ENCODE results near the gene RFPL3.
A peak's percentile ranks its signal among the peaks of the same experiment; 100 is the strongest.
"Not testable (repeated sequence)": the region's sequence is repeated elsewhere in the genome, so short reads cannot be mapped to it uniquely, and the experiment has no call there.

The RFPL3 gene

DNA sequence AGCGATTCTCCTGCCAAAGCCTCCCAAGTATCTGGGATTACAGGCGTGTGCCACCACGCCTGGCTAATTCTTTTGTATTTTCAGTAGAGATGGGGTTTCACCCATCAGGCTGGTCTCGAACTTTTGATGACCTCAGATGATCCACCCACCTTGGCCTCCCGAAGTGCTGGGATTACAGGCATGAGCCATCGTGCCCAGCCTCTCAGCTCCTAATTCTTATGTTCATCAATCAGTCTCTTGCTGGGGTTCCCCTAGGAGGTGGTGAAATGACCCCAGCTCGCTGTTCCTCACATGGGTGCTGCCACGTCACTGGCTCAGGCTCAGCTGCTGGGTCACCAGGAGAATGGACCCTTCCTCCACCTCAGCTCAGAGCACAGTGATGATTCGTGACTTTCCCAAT is at the start of gene RFPL3:
RFPL3 (plus strand) TSS at position 301 of the 400 bp plus-strand sequence. CDS start 205 bp downstream, outside the sequence.
- H3K4me1 Mint-ChIP-seq; H3K27me3 Mint-ChIP-seq; ATAC-seq (replicated peaks; ENCODE audit: extremely low read depth, poor library complexity, severe bottlenecking); H3K4me3 Mint-ChIP-seq; H3K27ac Mint-ChIP-seq (ENCODE audit: low read depth); DNase-seq (ENCODE audit: low spot score in 2 of 2); H3K9me3 Mint-ChIP-seq; H3K36me3 Mint-ChIP-seq (ENCODE audit: insufficient read depth): not testable (repeated sequence)

DNA sequence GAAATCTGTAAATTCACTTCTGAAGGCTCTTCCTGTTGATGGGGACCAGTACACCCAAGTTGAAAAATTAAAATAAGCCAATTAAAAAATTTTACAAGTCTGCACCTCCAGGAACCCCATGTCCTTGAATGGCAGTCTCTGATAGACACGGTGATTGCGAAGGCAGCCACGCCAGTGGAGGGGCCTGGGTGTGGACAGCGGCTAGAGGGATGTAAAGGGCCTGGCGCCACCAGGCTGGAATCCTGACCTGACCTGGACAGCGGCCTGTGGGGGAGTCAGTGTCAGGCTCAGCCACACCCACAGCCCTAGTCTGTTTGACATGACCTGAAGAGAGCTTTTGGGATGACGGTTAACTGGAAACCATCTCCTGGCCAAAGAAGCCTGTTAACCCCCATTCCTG is 49.5 kb upstream of the RFPL3 start:
- no peak for DNase-seq (ENCODE audit: low spot score in 2 of 2)
- no peak overlapping the region for H3K27ac Mint-ChIP-seq (ENCODE audit: low read depth)
- no peaks in the 10 kb centered on the region for H3K9me3 Mint-ChIP-seq
- no peaks in the 10 kb centered on the region for H3K4me1 Mint-ChIP-seq
- H3K4me3 Mint-ChIP-seq: no peak overlapping the region
- H3K27me3 Mint-ChIP-seq: peaks cover 88% of the 10 kb centered on the region
- no peaks in the 10 kb centered on the region for H3K36me3 Mint-ChIP-seq (ENCODE audit: insufficient read depth)
- no peak for ATAC-seq (replicated peaks; ENCODE audit: extremely low read depth, poor library complexity, severe bottlenecking)

DNA sequence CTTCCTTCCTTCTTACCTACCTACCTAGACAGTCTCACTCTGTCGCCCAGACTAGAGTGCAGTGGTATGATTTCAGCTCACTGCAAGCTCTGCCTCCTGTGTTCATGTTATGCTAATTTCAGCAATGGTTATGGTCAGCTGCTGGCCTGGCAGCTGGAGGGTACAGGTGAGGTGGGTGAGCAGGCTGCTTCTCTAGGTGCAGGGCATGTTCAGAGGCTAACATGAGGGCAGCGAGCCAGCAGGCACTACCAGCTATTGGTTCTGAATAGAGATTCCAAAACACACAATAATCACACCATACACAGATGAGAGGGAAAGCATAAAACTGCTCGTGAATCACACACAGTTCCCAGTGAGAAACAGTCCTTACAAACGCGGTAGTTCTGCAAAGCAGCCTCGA is 48.7 kb upstream of the RFPL3 start:
- Mint-ChIP-seq H3K4me3 (no peak overlapping the region), H3K27ac (ENCODE audit: low read depth) (no peak overlapping the region), H3K4me1 (no peaks in the 10 kb centered on the region), H3K36me3 (ENCODE audit: insufficient read depth) (no peaks in the 10 kb centered on the region), H3K27me3 (peaks cover 90% of the 10 kb centered on the region), H3K9me3 (no peaks in the 10 kb centered on the region)
- DNase-seq (ENCODE audit: low spot score in 2 of 2): no peak
- no peak for ATAC-seq (replicated peaks; ENCODE audit: extremely low read depth, poor library complexity, severe bottlenecking)

DNA sequence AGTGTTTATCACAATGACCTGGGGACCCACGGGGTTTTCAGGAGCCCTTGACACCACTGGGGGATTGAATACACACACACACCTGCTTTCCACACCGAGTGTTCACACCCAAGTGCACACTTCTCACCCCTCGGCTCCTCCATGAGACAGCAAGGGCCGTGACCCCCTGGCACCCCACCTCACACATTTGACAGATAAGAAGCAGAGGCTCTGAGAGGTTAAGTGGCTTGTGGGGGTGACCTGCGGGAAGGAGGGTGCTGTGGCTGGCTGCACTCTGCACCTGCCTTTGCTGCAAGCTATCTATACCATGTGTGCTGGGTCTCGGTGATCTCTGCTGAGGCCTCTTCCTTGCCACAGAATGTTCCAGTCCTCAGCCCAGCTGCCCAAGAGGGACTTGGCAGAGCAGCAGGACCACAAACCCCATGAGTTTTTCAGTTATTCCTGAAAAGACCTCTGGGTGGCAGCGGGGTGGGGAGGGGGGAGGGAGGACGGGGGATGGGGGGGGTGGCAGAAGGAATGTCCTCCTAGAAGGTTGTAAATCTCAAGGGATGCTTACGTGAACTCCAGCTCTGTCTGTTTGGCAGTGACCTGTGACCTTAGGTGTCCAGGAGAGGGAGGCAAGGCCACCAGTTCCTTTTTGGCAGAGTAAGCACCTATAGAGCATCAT is 47.9 kb upstream of the RFPL3 start:
- H3K36me3 Mint-ChIP-seq (ENCODE audit: insufficient read depth): no peaks in the 10 kb centered on the region
- no peak overlapping the region for H3K27ac Mint-ChIP-seq (ENCODE audit: low read depth)
- DNase-seq (ENCODE audit: low spot score in 2 of 2) (no peak), ATAC-seq (replicated peaks; ENCODE audit: extremely low read depth, poor library complexity, severe bottlenecking) (no peak)
- peaks cover 89% of the 10 kb centered on the region for H3K27me3 Mint-ChIP-seq
- H3K4me3 Mint-ChIP-seq: no peak overlapping the region
- H3K4me1 Mint-ChIP-seq: no peaks in the 10 kb centered on the region
- H3K9me3 Mint-ChIP-seq: no peaks in the 10 kb centered on the region

DNA sequence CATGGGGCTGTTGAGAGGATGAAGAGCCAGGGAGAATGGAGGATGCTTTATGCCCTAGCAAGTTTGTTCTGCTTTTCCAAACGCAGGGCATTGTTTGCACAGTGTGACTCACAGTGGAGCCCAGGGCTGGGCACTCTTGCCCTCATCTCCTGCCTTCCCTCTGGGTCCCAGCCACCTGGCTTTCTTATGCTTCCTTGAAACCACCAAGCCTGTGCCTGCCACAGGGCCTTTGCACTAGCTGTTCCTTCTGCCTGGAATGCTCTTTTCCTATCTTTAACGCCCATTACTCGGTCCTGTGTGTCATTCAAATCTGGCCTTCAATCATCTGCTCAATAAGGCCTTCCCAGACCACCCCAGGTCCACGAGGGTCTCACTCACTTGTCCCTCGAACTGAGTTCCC is 46.9 kb upstream of the RFPL3 start:
- Mint-ChIP-seq H3K4me3 (no peak overlapping the region), H3K27me3 (peaks cover 88% of the 10 kb centered on the region), H3K4me1 (no peaks in the 10 kb centered on the region), H3K36me3 (ENCODE audit: insufficient read depth) (no peaks in the 10 kb centered on the region), H3K27ac (ENCODE audit: low read depth) (no peak overlapping the region), H3K9me3 (no peaks in the 10 kb centered on the region)
- no peak for ATAC-seq (replicated peaks; ENCODE audit: extremely low read depth, poor library complexity, severe bottlenecking)
- DNase-seq (ENCODE audit: low spot score in 2 of 2): no peak

DNA sequence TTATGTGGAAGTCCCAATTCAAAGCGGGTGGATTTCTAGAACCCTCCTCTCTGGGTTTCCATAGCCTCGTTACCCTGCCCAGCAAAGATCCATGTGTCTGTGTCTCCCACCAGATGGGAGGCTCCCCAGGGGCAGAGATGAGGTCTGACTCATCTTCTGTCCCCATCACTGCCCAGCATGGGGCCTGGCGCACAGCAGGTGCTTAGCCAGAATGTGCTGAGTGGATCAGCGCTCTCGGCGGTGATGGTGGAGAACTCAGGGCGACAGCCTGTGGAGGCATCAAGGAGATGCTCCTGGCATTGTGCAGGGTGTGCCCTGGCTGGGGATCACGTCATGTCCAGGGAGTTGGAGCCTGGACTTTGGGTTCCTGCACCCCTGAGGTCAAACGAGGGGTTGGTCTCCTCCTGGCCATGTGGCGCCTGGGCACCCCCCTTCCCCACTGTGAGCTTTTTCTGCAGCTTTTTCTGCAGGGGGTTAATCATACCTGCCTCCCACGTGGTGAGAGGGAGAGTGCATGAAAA is 46.1 kb upstream of the RFPL3 start:
- H3K9me3 Mint-ChIP-seq: no peaks in the 10 kb centered on the region
- peaks cover 80% of the 10 kb centered on the region for H3K27me3 Mint-ChIP-seq
- ATAC-seq (replicated peaks; ENCODE audit: extremely low read depth, poor library complexity, severe bottlenecking) (no peak), DNase-seq (ENCODE audit: low spot score in 2 of 2) (no peak)
- H3K36me3 Mint-ChIP-seq (ENCODE audit: insufficient read depth): no peaks in the 10 kb centered on the region
- H3K4me3 Mint-ChIP-seq: no peak overlapping the region
- no peak overlapping the region for H3K27ac Mint-ChIP-seq (ENCODE audit: low read depth)
- no peaks in the 10 kb centered on the region for H3K4me1 Mint-ChIP-seq

DNA sequence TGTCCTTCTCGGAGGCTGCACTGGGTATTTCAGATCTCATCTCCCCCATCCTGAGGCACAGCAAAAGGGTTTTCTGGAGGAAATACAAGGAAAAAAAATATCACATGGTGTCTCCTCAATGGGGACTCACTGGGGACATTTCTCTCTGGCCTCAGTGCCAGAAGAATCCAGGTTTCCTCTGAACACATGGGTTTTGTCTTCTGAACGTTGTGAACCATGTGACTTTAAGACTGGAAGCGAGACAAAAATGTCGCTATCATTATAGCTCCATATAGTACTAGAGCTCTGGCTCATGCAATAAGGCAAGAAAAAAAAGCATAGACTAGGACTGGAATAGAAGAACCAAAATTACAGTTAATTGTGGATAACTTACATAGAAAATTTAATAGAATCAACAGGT is 44.9 kb upstream of the RFPL3 start:
- ATAC-seq (replicated peaks; ENCODE audit: extremely low read depth, poor library complexity, severe bottlenecking) (no peak), DNase-seq (ENCODE audit: low spot score in 2 of 2) (no peak)
- H3K36me3 Mint-ChIP-seq (ENCODE audit: insufficient read depth): no peaks in the 10 kb centered on the region
- H3K4me3 Mint-ChIP-seq: no peak overlapping the region
- no peaks in the 10 kb centered on the region for H3K9me3 Mint-ChIP-seq
- peaks cover 69% of the 10 kb centered on the region for H3K27me3 Mint-ChIP-seq
- no peaks in the 10 kb centered on the region for H3K4me1 Mint-ChIP-seq
- no peak overlapping the region for H3K27ac Mint-ChIP-seq (ENCODE audit: low read depth)

DNA sequence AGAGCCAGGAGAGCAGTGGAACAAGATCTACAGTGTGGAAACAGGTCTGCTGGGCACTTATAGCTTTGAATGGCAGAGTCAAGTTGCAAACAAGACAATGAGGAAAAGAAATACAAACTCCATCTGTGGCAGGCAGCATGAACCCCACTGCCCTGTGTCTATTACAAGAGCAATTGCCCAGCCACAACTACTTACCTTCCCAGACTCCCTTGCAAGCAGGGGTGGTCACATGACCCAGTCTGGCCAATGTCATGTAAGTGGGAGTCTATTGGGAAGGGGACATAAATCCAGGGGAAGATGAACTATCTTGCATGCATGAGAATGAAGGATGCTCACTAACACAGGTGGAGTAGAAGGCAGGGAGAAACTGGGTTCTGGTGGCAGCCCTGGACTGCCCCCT is 44.1 kb upstream of the RFPL3 start:
- no peaks in the 10 kb centered on the region for H3K4me1 Mint-ChIP-seq
- ATAC-seq (replicated peaks; ENCODE audit: extremely low read depth, poor library complexity, severe bottlenecking): no peak
- peaks cover 3% of the 10 kb centered on the region for H3K36me3 Mint-ChIP-seq (ENCODE audit: insufficient read depth)
- DNase-seq (ENCODE audit: low spot score in 2 of 2): no peak
- no peaks in the 10 kb centered on the region for H3K9me3 Mint-ChIP-seq
- no peak overlapping the region for H3K27ac Mint-ChIP-seq (ENCODE audit: low read depth)
- H3K27me3 Mint-ChIP-seq: peaks cover 68% of the 10 kb centered on the region
- H3K4me3 Mint-ChIP-seq: no peak overlapping the region

DNA sequence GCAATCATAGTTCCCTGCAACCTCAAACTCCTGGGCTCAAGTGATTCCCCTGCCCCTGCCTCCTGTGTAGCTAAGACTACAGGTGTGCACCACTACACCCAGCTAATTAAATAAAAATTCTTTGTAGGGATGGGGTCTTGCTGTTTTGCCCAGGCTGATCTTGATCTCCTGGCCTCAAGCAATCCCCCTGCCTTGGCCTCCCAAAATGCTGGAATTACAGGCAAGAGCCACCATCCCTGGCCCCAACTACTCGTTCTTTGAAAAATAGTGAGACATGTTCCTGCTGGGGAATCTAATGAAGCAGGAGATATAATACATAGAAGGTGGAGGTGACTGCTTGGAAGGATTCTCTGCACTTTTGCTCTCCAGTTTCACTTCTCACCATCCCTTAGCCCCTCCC is 40.1 kb upstream of the RFPL3 start:
- Mint-ChIP-seq H3K27me3 (peaks cover 50% of the 10 kb centered on the region), H3K4me3 (no peak overlapping the region), H3K36me3 (ENCODE audit: insufficient read depth) (peaks cover 3% of the 10 kb centered on the region), H3K4me1 (no peaks in the 10 kb centered on the region), H3K9me3 (peaks cover 6% of the 10 kb centered on the region), H3K27ac (ENCODE audit: low read depth) (no peak overlapping the region)
- DNase-seq (ENCODE audit: low spot score in 2 of 2): no peak
- ATAC-seq (replicated peaks; ENCODE audit: extremely low read depth, poor library complexity, severe bottlenecking): no peak

DNA sequence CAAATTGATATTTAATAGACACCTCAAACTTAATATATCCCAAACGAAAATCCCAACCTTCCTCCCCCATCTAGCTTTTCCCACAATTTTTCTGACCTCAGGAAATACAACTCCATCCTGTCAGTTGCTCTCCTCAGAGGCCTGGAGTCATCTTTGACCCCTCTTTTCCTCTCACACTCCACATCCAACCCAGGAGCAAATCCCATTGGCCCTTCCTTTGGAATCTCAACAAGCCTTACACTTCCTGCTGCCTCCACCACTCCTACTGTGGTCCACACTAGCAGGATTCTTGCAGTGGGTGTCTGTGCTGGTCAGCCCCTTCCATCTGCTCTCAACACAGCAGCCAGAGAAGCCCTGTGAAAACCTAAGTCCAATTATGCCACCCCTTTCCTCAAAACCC is 39.3 kb upstream of the RFPL3 start:
- H3K27me3 Mint-ChIP-seq: peaks cover 42% of the 10 kb centered on the region
- no peaks in the 10 kb centered on the region for H3K4me1 Mint-ChIP-seq
- ATAC-seq (replicated peaks; ENCODE audit: extremely low read depth, poor library complexity, severe bottlenecking) (no peak), DNase-seq (ENCODE audit: low spot score in 2 of 2) (peak in 1 of 2 donors; percentile 0)
- H3K4me3 Mint-ChIP-seq: no peak overlapping the region
- H3K9me3 Mint-ChIP-seq: peaks cover 6% of the 10 kb centered on the region
- H3K36me3 Mint-ChIP-seq (ENCODE audit: insufficient read depth): peaks cover 3% of the 10 kb centered on the region
- H3K27ac Mint-ChIP-seq (ENCODE audit: low read depth): no peak overlapping the region

DNA sequence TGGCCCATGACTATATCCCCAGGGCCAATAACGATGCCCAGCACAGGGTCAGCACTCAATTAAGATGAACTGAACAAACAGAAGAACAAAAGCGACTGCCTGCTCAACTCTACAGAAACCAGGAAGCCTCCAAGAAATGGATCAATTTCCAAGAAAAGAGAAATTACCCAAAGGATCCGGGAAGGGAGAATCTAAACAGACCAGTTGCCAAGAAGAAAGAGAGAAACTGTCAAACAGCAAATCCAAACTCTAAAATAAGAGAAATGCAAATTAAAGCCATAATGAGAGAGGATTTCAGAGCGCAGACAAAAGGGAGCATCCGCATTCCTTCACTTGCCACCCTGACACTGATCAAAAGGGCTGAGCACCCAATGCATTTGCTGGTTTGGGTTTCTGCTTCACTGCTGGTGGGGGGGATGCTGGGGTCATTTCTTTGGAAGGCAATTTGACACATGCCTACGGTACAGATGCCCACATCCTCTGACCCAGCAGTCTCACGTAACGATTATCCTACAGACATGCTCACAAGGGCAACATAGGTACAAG is 37.7 kb upstream of the RFPL3 start:
- Mint-ChIP-seq H3K27me3 (peaks cover 27% of the 10 kb centered on the region), H3K36me3 (ENCODE audit: insufficient read depth) (peaks cover 3% of the 10 kb centered on the region), H3K27ac (ENCODE audit: low read depth) (no peak overlapping the region), H3K4me3 (no peak overlapping the region), H3K4me1 (no peaks in the 10 kb centered on the region), H3K9me3 (peaks cover 6% of the 10 kb centered on the region)
- ATAC-seq (replicated peaks; ENCODE audit: extremely low read depth, poor library complexity, severe bottlenecking) (no peak), DNase-seq (ENCODE audit: low spot score in 2 of 2) (no peak)

DNA sequence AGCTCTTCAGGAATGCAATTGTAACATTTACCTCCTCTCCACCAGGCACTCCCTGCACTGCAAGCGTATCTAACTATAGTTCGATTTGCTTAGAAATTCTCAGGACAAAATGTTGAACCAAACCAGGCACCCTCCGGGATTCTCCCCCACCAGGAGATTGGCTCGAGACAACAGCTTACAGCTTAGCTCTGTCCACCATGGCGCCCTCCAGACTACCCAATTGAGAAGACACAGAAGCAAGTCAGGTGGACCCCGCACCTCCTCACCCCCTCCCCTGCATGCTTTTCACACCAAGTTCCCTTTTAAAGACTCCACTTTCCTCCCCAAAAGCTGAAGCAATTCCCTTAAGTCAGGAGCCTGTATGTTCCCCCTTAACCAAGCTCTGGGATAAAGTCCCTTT is 34.7 kb upstream of the RFPL3 start:
- peaks cover 6% of the 10 kb centered on the region for H3K9me3 Mint-ChIP-seq
- DNase-seq (ENCODE audit: low spot score in 2 of 2): peak in 1 of 2 donors; percentile 3
- H3K4me3 Mint-ChIP-seq: no peak overlapping the region
- peaks cover 3% of the 10 kb centered on the region for H3K36me3 Mint-ChIP-seq (ENCODE audit: insufficient read depth)
- H3K27me3 Mint-ChIP-seq: peaks cover 18% of the 10 kb centered on the region
- H3K4me1 Mint-ChIP-seq: no peaks in the 10 kb centered on the region
- ATAC-seq (replicated peaks; ENCODE audit: extremely low read depth, poor library complexity, severe bottlenecking): no peak
- no peak overlapping the region for H3K27ac Mint-ChIP-seq (ENCODE audit: low read depth)

DNA sequence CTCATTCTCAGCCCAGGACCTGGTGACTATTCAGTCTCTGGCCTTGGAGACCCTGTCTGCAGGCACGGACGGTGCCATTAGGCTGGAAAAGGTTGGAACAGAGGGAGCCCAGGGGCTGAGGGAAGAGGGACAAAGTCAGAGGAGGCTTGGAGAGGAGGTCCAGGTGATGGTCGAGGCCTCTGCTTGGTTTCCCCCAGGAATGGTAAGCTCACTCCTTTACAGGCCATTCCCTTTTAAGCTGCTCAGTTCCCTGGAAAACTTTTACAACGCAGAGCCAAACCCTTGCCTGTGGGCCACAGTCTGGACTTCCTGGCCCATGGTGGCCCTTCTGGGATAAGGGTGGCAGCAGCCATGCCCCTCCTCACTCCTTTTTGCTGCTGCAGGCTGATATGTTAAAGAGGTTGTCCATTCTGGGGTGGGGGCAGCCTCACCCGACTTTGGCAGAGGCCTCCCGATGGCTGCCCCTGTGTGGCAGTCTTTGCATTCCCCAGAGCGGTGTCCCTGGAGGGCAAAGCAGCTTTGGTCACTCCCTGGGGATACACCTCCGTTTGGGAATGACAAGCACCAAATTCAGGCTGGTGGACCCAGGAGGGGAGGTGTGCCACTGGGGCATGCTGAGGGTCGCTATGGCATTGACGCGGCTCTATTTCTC is 34.0 kb upstream of the RFPL3 start:
- Mint-ChIP-seq H3K27ac (ENCODE audit: low read depth) (no peak overlapping the region), H3K4me3 (no peak overlapping the region), H3K9me3 (peaks cover 6% of the 10 kb centered on the region), H3K36me3 (ENCODE audit: insufficient read depth) (no peaks in the 10 kb centered on the region), H3K4me1 (no peaks in the 10 kb centered on the region), H3K27me3 (peaks cover 12% of the 10 kb centered on the region)
- no peak for ATAC-seq (replicated peaks; ENCODE audit: extremely low read depth, poor library complexity, severe bottlenecking)
- DNase-seq (ENCODE audit: low spot score in 2 of 2): peak in 1 of 2 donors; percentile 5
